Stimulated activated CD4-positive, alpha-beta T cell treated with anti-CD3 and anti-CD28 coated beads, Interleukin-12 subunit alpha, Interleukin-12 subunit beta, amount 100 ng/mL, for 48 hours (primary cell): ENCODE results near the gene WDR1.
"Not testable (repeated sequence)": the region's sequence is repeated elsewhere in the genome, so short reads cannot be mapped to it uniquely, and the experiment has no call there.

ENCODE experiments used
- DNase-seq, 3 donors: peaks; one replicate each; pipeline ENCODE4 v3.0.0-alpha.2; 2020; ENCODE audit warnings: low read depth in 2 of 3, low spot score in 1 of 3

Gene WDR1

GRCh38 chr4:10134141-10134540, 17.5 kb upstream of the WDR1 start:
- DNase-seq: no peak

DNA sequence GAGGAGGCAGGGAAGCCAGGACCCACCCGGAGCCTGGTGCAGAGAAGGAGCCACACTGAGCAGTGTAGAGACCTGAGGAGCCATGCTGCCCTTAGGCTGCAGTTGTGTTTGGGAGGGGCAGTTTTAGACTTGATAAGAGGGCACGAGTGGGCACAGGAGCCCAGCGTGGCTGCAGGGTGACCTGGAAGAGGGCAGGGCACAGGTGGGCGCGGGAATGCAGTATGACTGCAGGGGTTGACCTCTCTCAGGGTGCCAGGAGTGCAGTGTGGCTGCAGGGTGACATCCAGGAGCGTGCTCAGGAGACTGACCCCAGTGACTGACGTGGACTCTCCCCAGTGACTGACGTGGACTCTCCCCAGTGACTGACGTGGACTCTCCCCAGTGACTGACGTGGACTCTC, 14.6 kb upstream of the WDR1 start:
- no peak for DNase-seq

DNA sequence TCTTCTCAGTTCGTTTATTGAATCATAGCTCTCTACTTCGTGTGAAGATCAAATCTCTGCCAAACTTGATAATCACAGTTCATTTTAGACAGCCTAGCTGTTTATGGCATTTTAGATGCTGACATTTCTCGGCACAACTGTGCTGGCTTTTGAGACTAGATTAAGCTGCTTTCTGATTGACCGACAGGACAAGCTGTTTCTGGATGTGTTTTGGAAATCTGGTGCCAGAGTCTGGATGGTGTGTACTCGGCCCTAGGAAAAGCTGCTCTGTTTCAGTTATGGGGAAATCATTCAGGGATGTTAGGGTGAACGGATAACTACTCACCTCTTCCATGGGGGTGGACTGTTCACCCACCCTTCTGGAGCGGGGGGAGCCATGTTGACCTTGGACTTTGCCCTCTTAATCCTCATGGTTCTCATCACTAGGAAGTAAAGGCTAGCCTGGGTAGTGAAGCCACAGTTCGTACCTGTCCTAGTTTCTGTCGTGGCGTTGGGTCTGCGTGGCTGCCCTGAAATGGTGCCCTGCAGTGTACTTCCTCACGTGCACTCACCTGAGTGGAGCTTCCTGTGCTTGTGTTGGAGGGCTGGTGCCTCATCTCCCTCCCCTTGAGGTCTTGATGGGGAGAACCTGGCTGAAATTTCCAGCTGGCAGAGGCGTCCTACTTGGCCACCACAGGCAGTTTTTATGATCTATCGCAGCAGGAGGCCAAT, 13.7 kb upstream of the WDR1 start:
- DNase-seq: no peak

DNA sequence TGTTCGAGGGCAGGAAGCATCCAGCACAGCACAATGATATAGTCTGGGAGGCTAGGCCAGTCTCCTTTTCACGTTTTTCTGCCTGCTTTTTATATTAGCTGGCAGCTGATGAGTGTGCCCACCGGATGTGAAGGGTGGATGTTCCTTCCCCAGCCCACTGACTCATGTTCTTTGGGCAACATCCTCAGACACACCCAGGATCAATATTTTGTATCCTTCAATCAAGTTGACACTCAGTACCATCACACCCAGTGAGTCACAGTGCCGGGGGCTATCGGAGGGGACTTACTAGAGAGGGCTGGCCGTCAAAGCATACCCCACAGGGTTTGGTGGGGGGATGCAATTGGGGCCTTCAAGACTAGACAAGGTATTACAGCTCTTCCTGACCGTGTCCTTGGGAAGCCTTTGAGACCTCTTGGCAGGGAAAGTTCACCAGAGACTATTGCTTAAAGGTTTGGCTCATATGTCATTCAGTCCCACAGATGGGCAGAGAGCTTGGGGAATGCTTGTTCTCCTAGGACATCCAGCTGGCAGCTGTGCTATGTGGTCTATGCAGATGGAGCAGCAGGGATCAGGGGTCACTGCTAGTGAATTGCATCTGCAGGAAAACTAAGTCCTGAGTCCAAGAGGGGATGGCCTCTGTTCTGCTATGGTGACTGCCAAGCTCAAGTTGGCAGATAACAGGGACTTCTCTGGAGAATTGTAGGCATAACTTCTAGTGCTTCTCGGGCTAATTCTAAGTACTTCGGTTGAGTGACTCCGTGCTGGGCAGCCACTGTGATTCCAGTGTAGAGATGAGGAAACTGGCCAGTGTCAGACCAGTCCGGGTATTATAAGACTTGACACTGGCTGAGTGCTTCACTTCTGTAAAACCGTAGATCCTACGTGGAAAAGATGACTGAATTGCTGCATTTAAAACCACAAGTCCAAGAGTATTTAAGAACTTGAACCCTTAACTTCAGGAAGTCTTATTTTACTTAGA, 12.9 kb upstream of the WDR1 start:
- DNase-seq: no peak

DNA sequence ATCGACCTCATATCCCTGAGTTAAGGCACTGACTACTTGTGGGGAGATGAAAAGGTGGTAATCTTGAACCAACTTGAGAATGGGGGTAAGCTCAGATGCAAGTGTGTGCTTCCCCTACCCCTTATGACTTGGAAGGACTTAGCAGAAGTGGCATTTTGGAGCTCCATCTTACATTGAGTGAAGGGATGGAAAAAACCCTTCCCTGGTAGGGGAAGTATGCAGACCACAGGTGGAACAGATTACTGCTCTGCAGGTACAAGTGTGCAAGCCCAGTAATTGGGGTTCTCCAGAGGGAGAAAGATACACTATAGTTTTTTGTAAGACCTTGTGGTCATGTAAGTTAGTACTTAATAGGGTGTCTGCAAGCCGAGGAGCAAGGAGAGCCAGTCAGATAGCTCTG, 12.2 kb upstream of the WDR1 start:
- DNase-seq: no peak

DNA sequence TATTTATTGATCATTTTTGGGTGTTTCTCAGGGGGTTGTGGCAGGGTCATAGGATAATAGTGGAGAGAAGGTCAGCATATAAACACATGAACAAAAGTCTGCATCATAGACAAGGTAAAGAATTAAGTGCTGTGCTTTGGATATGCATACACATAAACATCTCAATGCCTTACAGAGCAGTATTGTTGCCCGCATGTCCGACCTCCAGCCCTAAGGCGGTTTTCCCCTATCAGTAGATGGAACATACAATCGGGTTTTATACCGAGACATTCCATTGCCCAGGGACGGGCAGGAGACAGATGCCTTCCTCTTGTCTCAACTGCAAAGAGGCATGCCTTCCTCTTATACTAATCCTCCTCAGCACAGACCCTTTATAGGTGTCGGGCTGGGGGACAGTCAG, 10.9 kb upstream of the WDR1 start:
- not testable (repeated sequence) for DNase-seq

GRCh38 chr4:10124167-10124930, 7.8 kb upstream of the WDR1 start:
- DNase-seq: no peak

- DNase-seq: no peak
Observed at GRCh38 chr4:10123227-10124101, 6.9 kb upstream of the WDR1 start.

- DNase-seq: no peak
Observed at GRCh38 chr4:10122236-10122932, 5.8 kb upstream of the WDR1 start.

DNA sequence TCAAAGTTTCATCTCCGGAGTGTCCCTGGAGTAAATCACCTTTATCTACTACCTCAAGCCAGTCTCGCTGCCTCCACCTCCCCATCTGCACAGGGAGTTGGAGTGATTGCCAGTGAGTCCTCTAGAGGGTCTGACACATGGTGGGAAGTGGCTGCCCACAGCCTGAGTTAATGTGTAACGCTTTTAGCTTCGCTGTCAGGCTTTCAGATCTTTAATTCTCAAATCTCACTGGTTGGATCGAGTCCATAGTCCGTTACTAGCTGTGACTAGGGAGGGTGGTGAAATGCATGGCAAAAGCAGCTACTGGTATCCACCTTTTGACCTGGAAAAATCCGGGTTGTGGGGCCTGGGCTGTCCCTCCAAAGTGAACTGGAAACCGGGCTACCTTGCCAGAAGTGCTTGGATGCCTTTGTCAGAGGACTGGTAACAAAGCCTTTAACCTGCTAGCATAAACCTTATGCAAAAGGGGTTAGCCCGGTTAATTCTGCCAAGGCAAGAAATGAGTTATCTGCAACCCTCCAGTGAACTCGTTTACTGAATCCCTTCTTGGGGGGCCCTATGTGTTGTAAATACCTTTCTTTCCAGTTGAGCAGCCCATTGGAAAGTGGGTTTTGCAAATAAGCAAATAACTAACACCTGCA, 5.1 kb upstream of the WDR1 start:
- no peak for DNase-seq

GRCh38 chr4:10120943-10121567, 4.5 kb upstream of the WDR1 start:
- DNase-seq: no peak

DNA sequence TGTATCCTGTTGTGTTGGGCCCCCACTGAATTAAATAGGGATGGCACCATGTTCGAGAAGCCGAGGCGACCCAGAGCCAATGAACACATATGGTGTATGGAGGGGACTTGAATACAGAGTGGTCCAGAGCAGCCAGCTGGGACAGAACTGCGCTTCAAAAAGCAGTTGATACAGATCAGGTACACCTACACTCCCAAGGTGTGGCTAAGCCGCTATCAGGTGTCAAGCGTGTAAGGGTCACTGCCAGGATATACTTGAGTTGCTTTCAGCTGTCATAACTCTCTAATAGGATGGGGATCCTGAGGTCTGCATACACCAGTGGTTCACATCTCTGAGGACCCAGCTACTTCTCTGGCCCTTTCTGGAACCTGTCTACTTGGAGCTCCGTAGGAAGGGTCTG, 3.2 kb upstream of the WDR1 start:
- no peak for DNase-seq

DNA sequence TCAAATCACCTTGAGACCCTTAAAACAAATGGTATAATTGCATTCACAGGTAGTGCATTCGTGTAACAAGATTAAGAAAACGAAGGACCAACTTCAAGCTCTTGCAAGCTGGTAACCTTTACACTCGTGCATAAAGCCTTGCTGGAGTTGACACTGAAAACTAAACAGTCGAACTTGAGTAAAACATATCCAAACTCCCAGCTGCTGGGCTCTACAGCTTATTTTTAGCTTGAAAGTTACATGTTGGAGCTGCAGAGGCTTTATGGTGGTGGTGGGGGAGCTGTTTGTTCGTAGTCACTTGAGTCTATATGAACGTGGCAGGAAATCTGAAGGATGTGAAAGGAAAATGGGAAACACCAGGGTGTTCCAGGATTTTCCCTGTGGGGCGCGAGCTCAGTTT, 2.7 kb upstream of the WDR1 start:
- no peak for DNase-seq

GRCh38 chr4:10118048-10119004, 1.7 kb upstream of the WDR1 start:
- no peak for DNase-seq

DNA sequence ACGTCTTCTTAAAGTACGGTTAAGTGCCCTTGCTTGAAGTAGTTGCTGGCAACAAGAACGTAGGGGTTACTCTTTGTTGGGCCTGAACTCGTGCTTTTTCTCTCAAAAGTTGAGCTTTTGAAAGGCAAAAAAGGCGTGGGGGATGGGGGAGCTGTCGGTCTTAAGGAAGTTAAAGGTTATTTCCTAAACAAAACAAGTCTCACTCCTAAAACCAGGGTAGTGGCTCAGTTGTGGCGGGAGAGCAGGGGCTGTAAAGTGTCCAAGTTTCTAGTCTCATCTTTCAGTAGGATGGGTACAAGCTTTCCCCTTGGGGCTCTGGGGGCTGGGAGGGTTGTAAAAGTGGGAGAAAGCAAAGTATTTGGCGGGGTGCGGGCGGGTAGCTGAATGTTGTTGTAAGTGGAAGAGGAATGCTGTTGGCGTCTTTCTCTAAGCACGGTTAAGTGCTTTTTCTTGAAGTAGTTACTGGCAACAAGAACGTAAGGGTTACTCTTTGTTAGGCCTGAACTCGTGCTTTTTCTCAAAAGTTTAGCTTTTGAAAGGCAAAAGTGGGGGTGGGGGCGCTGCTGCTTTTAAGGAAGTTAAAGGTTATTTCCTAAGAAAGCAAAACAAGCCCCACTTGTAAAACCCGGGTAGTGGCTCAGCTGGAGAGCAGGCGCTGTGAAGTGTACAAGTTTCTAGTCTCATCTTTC, 904 bp upstream of the WDR1 start:
- DNase-seq: no peak

- DNase-seq: peak; percentile 53 to 70 (median 67)
Observed at GRCh38 chr4:10115797-10116568, 616 bp downstream of the WDR1 start.
